HG02763 (cell line): ENCODE data around the gene DNAH7.
A peak's percentile ranks its signal among the peaks of the same experiment; 100 is the strongest.
"Not testable (repeated sequence)": the region's sequence is repeated elsewhere in the genome, so short reads cannot be mapped to it uniquely, and the experiment has no call there.

Experiments used
- ATAC-seq: cut with Tn5 transposase; IDR thresholded peaks from one replicate; pipeline ENCODE4 v1.9.1; 2021; ENCODE audit warnings: mild to moderate bottlenecking, moderate library complexity; ENCODE audit not compliant: unreplicated experiment

Gene DNAH7

GRCh38 chr2:195733831-195734230 lies 334.8 kb downstream of the DNAH7 start:
- no peak for ATAC-seq

GRCh38 chr2:195732574-195732973 lies 336.1 kb downstream of the DNAH7 start:
- ATAC-seq, result no peak

- ATAC-seq, result no peak
Measured at GRCh38 chr2:195730912-195731311, 337.7 kb downstream of the DNAH7 start.

GRCh38 chr2:195727106-195727505 lies 341.5 kb downstream of the DNAH7 start:
- ATAC-seq, result no peak

GRCh38 chr2:195722075-195722474 lies 346.6 kb downstream of the DNAH7 start:
- ATAC-seq, result no peak

- no peak for ATAC-seq
Measured at GRCh38 chr2:195721042-195721441, 347.6 kb downstream of the DNAH7 start.

GRCh38 chr2:195716466-195716865 lies 352.2 kb downstream of the DNAH7 start:
- no peak for ATAC-seq

GRCh38 chr2:195711478-195711877 lies 357.2 kb downstream of the DNAH7 start:
- ATAC-seq, result peak; percentile 54

GRCh38 chr2:195709901-195710806 lies 358.5 kb downstream of the DNAH7 start:
- ATAC-seq, result no peak

- no peak for ATAC-seq
Measured at GRCh38 chr2:195706161-195706900, 362.3 kb downstream of the DNAH7 start.

- no peak for ATAC-seq
Measured at GRCh38 chr2:195700480-195700879, 368.2 kb downstream of the DNAH7 start.

- ATAC-seq, result no peak
Measured at GRCh38 chr2:195697681-195698220, 370.9 kb downstream of the DNAH7 start.

GRCh38 chr2:195696012-195696411 lies 372.6 kb downstream of the DNAH7 start:
- no peak for ATAC-seq

- ATAC-seq, result no peak
Measured at GRCh38 chr2:195695002-195695631, 373.5 kb downstream of the DNAH7 start.

GRCh38 chr2:195694553-195694952 lies 374.1 kb downstream of the DNAH7 start:
- no peak for ATAC-seq

- not testable (repeated sequence) for ATAC-seq
Measured at GRCh38 chr2:195692531-195692930, 376.1 kb downstream of the DNAH7 start.
